Retina (tissue), 1 donor: ENCODE measurements around the gene CROT.

Experiments
- DNase-seq: peaks from one replicate; pipeline ENCODE4 v3.0.0-alpha.2; 2016

CROT gene

DNA sequence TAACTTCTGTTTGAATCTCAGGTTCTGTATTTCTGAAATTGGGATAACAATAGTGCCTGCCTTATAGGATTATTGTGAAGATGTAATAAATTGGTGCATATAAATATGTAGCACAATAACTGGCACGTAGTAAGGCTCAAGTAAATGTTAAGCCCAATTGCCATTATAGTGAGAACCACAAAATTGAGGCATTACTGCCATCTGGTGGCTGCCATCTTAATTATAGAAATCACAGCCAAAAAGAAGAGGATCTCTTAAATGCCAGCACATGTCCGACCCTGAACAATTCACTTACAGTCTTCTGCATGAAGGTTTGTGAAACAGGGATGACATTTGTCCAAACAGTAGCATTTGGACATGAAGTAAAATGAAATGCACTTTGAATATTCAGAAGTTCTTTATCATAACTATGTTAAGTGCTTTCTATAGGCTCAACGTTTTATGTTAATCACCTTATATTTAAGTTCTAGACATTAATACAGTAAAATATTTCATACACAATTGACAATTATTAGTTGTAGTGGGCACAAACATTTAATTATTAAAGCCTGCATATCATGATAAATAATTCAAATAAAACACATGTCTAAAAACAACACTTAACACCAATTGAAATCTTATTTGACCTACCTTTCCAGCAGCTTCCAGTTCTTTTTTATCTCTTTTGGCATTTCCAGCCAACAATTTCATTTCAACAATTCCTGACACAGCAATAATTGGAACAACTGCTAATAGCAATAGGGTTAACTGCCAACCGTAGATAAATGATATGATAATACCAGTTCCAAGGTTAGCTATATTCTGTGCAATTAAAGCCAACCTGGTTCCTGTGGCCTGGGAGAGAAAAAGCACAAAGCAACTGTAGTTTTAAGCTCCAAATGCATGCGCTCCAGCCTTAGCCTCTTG is 71.5 kb downstream of the CROT start:
- DNase-seq, result peak; percentile 62

DNA sequence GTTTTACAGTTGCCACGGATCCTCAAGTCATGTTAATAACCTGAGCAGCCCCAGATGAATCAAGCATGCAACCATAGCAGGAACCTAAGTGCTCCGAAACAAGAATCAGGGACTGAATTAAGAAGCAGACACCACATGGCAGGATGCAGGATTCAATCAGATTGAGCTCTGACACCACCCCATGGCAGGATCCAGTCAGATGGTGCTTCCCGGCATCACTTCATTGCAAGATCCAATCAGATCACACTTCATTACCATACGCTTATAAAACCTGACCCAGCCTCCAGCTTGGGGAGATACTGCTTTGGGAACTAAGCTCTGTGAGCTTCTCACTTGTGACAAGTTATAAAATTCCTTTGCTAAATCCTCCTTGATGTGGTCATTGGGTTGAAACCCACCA is 74.7 kb downstream of the CROT start:
- no peak for DNase-seq

DNA sequence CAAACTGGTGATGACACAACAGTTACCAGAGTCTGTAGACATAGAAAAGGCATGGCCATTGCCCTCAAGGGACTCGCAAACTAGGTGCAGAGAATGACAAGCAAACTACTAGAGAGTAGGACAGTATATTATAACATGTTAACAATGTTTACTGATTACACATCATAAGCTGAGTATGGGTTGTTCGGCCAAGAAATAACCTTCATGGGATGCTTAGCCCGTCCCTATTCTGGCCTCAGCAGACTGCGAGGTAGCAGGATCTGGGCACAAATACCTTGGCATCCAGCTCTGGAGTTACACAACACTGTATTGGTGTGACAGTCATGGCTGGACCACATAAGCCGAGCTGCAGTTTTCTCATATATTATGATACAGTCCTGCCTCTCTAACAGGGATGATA is 78.6 kb downstream of the CROT start:
- DNase-seq, result no peak

DNA sequence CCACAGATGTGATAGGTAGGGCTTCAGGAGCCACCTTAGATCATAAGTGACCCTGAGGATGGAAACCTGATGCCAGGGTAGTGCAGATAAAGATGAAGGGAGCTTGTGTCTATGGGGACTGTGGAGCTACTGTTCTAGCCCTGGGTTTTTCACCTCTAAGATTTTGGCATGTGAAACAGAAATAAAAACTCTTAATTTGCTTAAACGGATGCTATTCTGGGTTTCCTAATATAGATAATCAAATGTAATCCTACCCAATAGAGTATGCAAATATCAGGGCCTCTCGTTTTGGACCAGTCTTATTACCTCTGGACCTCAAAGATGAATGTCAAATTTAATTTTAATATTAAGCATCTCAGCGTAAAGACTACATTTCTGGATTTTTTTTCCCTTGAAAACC is 80.7 kb downstream of the CROT start:
- DNase-seq, result no peak

DNA sequence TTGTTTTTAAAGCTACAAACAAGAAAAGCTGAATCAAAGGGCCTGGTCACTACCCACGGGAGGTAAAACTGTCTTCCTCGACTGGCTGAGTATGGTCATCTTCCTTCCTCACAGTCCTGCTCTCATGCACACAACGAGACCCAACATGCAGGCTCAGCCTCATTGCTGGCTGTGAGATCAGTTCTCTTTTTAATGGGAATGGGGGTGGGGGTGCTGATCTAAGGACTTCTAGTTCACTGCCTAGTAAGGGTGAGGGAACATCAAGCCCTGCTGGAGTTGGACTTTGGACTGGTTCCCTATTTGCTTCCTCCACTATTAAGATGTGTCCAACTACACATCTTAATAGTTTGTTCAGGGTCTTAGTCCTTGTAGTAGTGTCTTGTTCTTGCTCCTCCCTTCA is 81.8 kb downstream of the CROT start:
- DNase-seq, result no peak

DNA sequence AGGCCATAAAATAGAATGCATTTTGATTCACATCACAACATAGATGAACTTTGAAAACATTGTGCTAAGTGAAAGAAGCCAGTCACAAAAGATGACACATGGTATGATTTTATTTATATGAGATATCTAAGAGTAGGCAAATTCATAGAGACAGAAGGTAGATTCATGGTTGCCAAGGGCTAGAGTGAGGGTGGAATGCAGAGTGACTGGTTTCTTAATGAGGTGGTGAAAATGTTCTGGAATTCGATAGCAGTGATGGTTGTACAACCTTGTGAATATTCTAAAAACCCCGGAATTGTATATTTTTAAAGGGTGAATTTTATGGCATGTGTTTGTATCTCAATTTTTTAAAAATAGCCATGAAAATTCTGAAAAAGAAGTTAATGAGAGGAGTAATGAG is 87.1 kb downstream of the CROT start:
- no peak for DNase-seq

DNA sequence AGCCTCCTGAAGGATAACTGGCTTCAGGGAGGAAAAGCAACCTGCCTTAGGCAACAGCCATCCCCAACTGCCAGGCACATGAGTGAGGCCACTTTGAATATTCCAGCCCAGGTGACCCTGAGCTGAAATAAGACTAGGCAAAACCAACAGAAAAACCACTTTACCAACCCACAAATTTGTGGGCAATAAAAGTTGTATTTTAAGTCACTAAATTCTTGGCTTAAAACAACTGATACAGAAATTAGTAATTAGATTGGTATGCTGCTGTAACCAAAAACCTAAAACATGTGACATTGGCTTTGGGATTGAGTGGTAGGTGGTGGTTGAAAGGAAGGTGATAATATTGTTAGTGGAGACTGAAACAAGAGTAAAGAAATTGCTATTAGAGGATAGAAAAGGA is 90.1 kb downstream of the CROT start:
- DNase-seq, result no peak

DNA sequence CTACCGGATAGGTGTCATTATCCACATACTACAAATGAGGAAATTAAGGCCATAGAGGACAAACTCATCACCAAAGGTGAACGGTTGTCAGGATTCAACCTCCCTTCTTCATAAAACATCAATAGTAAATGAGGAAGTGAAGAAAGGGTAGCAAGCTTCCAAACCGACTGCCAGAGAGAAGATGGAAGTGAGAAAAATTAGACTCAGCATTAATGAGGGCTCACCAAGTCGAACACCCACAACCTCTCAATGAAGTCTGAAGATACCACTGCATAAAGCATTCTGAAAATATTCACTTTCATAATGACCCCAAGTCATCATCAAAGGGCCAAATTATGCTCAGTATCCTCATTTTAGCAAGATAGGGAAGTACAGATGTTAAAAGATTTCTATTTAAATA is 100.4 kb downstream of the CROT start:
- no peak for DNase-seq

DNA sequence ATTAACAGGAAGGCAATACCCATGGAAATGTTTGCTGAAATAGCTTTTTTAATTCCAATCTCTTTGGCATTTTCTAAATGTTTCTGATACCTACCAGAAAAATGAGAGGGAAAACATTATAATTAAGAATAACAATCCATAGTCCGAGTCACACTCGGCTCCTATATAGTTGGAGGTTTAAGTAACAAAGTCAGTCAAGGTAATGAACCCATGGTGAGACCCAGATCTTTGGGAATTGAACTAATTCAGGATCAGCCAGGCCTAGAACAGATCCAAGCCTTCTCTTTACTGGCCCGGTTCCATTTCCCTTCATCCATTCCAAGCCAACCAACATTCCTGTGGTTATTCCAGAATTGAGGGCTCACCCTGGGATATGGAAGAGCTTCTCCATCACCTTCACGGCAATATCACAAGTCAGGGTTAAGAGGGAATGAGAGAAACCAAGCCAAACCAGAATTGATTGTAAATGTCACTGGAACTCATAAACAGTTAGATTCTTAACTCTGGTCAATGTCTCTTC is 101.7 kb downstream of the CROT start:
- DNase-seq, result no peak

DNA sequence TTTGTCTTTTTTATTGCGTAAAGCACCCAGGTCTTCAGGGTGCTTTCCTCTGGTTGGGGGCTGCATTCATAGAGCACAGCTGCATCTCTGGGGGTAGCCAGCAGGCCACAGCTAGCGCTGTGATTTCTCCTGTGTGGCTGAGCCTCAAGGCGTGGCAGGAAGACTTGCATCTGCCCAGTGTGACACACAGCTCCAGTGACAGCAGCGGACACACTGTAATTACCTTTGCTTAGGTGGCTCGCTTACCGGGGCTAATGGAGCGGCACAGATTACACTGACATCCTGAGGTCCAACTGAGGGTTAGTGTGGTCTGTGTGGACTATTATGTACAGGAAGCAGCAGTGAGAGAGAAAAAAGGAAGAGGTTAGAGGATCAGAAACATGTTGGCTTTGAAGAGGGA is 102.9 kb downstream of the CROT start:
- DNase-seq, result peak; percentile 55
